Liver (tissue), 9 donors: Measurements from ENCODE around the gene RNU6-1. TPM values are rescaled to one million over a fixed set of nuclear protein-coding genes. Genes with fewer than 3 reads are reported as not detected.

Experiments
- DNase-seq: peaks from one replicate; pipeline ENCODE4 v3.0.0-alpha.2; 2017; ENCODE audit warnings: low spot score
- H3K27ac ChIP-seq, 2 donors: one replicate each; pipeline ENCODE4 v1.7.0; 2013; ENCODE audit warnings: inconsistent platforms in 2 of 2, low read length in 2 of 2, control low read depth in 1 of 2, low read depth in 1 of 2, mild to moderate bottlenecking in 1 of 2
- H3K27me3 ChIP-seq, 4 donors: one replicate each; pipeline versions ENCODE4 v1.6.1 to v1.7.0; 2013; ENCODE audit warnings: low read length in 3 of 4, inconsistent platforms in 1 of 4, mild to moderate bottlenecking in 1 of 4, moderate library complexity in 1 of 4; ENCODE audit not compliant: control insufficient read depth in 4 of 4, insufficient read depth in 4 of 4
- H3K36me3 ChIP-seq, 4 donors: one replicate each; pipeline versions ENCODE4 v1.6.1 to v1.7.0; 2013; ENCODE audit warnings: low read length in 3 of 4, mild to moderate bottlenecking in 3 of 4, low read depth in 1 of 4, moderate library complexity in 1 of 4; ENCODE audit not compliant: control insufficient read depth in 4 of 4, insufficient read depth in 3 of 4
- H3K4me1 ChIP-seq, 4 donors: one replicate each; pipeline versions ENCODE4 v1.6.1 to v1.7.0; 2013; ENCODE audit warnings: low read length in 3 of 4, mild to moderate bottlenecking in 3 of 4, moderate library complexity in 1 of 4; ENCODE audit not compliant: control insufficient read depth in 4 of 4, insufficient read depth in 4 of 4
- H3K4me3 ChIP-seq, 3 donors: one replicate each; pipeline versions ENCODE4 v1.6.1 to v1.7.0; 2013; ENCODE audit warnings: low read length in 3 of 3, control low read depth in 1 of 3, low read depth in 1 of 3, mild to moderate bottlenecking in 1 of 3
- H3K9ac ChIP-seq, 2 donors: one replicate each; pipeline ENCODE4 v1.7.0; 2013; ENCODE audit warnings: low read length in 2 of 2, mild to moderate bottlenecking in 2 of 2, moderate library complexity in 2 of 2, control low read depth in 1 of 2, low read depth in 1 of 2
- H3K9me3 ChIP-seq, 4 donors: one replicate each; pipeline versions ENCODE4 v1.6.1 to v1.7.0; 2013; ENCODE audit warnings: low read length in 3 of 4; ENCODE audit not compliant: control insufficient read depth in 4 of 4
- EGR1 ChIP-seq, 2 donors: IDR thresholded peaks; 2 replicates each; pipeline ENCODE4 v1.6.1; 2016 to 2018; ENCODE audit warnings: antibody characterized with exemption in 2 of 2, low read depth in 2 of 2
- FOXA1 ChIP-seq: IDR thresholded peaks from 2 replicates; pipeline ENCODE4 v1.6.1; 2016; ENCODE audit warnings: antibody characterized with exemption
- FOXA2 ChIP-seq: IDR thresholded peaks from 2 replicates; pipeline ENCODE4 v1.6.1; 2016; ENCODE audit warnings: antibody characterized with exemption
- GABPA ChIP-seq, 2 donors: IDR thresholded peaks in 1 of 2; conservative IDR thresholded peaks in 1 of 2; 2 replicates each; pipeline ENCODE4 v1.6.1; 2016; ENCODE audit warnings: antibody characterized with exemption in 2 of 2, mild to moderate bottlenecking in 1 of 2, moderate library complexity in 1 of 2
- HNF4A ChIP-seq, 2 donors: conservative IDR thresholded peaks; 2 replicates each; pipeline ENCODE4 v1.6.1; 2016; ENCODE audit warnings: antibody characterized with exemption in 2 of 2, mild to moderate bottlenecking in 2 of 2
- HNF4G ChIP-seq: IDR thresholded peaks from 2 replicates; pipeline ENCODE4 v1.6.1; 2016; ENCODE audit warnings: antibody characterized with exemption
- JUND ChIP-seq, 2 donors: IDR thresholded peaks; 2 replicates each; pipeline ENCODE4 v1.6.1; 2016; ENCODE audit warnings: antibody characterized with exemption in 2 of 2
- NR2F2 ChIP-seq: IDR thresholded peaks from 2 replicates; pipeline ENCODE4 v1.6.1; 2016; ENCODE audit warnings: antibody characterized with exemption
- RAD21 ChIP-seq, 2 donors: IDR thresholded peaks; 2 replicates each; pipeline ENCODE4 v1.6.1; 2016; ENCODE audit warnings: antibody characterized with exemption in 2 of 2, mild to moderate bottlenecking in 2 of 2
- RXRA ChIP-seq, 2 donors: IDR thresholded peaks; 2 replicates each; pipeline ENCODE4 v1.6.1; 2017 to 2018; ENCODE audit warnings: antibody characterized with exemption in 2 of 2, mild to moderate bottlenecking in 1 of 2
- SP1 ChIP-seq: IDR thresholded peaks from 2 replicates; pipeline ENCODE4 v1.6.1; 2018; ENCODE audit warnings: antibody characterized with exemption, mild to moderate bottlenecking
- TAF1 ChIP-seq: conservative IDR thresholded peaks from 2 replicates; pipeline ENCODE4 v1.6.1; 2016; ENCODE audit warnings: antibody characterized with exemption, mild to moderate bottlenecking
- YY1 ChIP-seq: IDR thresholded peaks from 2 replicates; pipeline ENCODE4 v1.6.1; 2016; ENCODE audit warnings: antibody characterized with exemption, mild to moderate bottlenecking
- WGBS: extraction: QIAGEN DNeasy Blood & Tissue Kit; methylation state at CpG from one replicate; pipeline ENCODE4 v1.1.7; 2013; 5-methylcytosine and 5-hydroxymethylcytosine counted together
- polyA plus RNA-seq, 2 donors: library from polyadenylated mRNA; stranded (reverse) in 1 of 2; unstranded in 1 of 2; fragments of 200-250 nt in 1 of 2; fragments of >200 nt in 1 of 2; fragmentation: Nextera tagmentation in 1 of 2; extraction: Ambion mirVana in 1 of 2; gene quantifications; one replicate each; pipeline versions ENCODE4 v1.2.1 to v1.2.3, GENCODE V29; 2013 to 2015
- total RNA-seq, 2 donors: library from RNA; depleted of rRNA; stranded (reverse); fragments of >200 nt; gene quantifications; one replicate each; pipeline ENCODE4 v1.2.3, GENCODE V29; 2014
- TF ChIP-seq, protein P1 (sequence below): fragments of 150-350 bp; IDR thresholded peaks from 2 replicates; pipeline ENCODE4 v1.5.1; 2017; ENCODE audit warnings: improper control_type of control experiment, low read depth, low read length; ENCODE audit not compliant: missing input control
- TF ChIP-seq, protein P2 (sequence below): IDR thresholded peaks from 2 replicates; pipeline ENCODE4 v1.6.1; 2016; ENCODE audit warnings: antibody characterized with exemption, mild to moderate bottlenecking
- TF ChIP-seq, protein P3 (sequence below): IDR thresholded peaks from 2 replicates; pipeline ENCODE4 v1.6.1; 2016; ENCODE audit warnings: antibody characterized with exemption
- TF ChIP-seq, protein P4 (sequence below): IDR thresholded peaks from 2 replicates; pipeline ENCODE4 v1.6.1; 2016; ENCODE audit warnings: antibody characterized with exemption
- TF ChIP-seq, protein P5 (sequence below): IDR thresholded peaks from 2 replicates; pipeline ENCODE4 v1.6.1; 2016; ENCODE audit warnings: antibody characterized with exemption
- donor health status: healthy.
- donor health status: healthy.
- donor health status: healthy.
- donor health status: healthy.
- donor health status: healthy.

Gene RNU6-1
- total and polyA plus RNA-seq, 4 donors, result not detected

DNA sequence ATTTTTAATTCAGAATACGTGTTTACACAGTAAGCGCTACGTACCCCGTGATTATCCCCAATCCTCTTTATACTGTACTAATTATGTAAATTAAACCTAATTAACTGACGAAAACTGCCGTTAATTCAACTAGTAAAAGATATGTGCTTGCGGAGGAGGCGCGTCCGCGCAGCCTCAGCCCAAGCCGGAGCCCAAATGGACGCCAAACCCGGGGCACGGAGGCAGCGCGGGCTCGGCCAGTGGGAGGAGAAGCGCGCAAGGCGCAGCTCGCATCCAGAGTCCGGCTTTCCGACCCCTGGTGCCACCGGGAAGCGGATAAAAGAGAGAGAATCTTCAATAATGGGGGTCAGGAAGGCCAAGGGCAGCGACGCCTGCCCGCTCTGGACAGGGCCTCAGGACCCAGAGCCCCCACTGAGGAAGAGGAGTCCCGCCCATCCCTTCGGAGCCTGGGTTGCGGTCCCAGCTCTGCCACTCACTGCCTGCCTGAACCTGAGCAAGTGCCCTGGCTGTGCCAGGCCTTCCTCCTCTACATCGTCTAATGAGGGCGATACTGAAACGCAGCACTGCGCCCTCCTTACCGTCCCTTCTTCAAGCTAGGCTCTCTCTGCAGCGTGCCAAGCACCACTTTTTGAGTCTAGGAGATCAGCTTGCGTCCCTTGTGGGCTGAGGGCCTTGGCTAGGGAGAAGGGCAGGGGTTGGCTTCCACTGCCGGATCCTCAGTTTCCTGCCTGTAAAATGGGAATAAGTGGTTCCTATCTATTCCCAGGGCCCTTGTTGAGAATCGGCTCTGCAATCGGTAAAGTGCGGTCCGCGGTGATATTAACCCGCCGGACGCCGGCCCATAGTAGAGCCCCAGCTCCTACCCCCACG lies 19.5 kb downstream of the RNU6-1 start:
- 16% methylated on average over 50 of the region's 50 CpGs for WGBS
- H3K27me3 ChIP-seq, result peaks cover 21 to 29% (median 25%) of the 10 kb centered on the region in 4 donors
- H3K36me3 ChIP-seq, result no peaks in the 10 kb centered on the region
- TF ChIP-seq FOXA1, result no peak
- TF ChIP-seq EGR1 (IDR thresholded peaks at IDR 0.05; ENCODE audit: low read depth in 2 of 2), result no peak
- TF ChIP-seq RXRA (IDR thresholded peaks at IDR 0.05), result no peak
- no peak for TF ChIP-seq RAD21 (IDR thresholded peaks at IDR 0.05)
- TF ChIP-seq YY1, result no peak
- no peak for TF ChIP-seq NR2F2
- TF ChIP-seq, protein P1, sequence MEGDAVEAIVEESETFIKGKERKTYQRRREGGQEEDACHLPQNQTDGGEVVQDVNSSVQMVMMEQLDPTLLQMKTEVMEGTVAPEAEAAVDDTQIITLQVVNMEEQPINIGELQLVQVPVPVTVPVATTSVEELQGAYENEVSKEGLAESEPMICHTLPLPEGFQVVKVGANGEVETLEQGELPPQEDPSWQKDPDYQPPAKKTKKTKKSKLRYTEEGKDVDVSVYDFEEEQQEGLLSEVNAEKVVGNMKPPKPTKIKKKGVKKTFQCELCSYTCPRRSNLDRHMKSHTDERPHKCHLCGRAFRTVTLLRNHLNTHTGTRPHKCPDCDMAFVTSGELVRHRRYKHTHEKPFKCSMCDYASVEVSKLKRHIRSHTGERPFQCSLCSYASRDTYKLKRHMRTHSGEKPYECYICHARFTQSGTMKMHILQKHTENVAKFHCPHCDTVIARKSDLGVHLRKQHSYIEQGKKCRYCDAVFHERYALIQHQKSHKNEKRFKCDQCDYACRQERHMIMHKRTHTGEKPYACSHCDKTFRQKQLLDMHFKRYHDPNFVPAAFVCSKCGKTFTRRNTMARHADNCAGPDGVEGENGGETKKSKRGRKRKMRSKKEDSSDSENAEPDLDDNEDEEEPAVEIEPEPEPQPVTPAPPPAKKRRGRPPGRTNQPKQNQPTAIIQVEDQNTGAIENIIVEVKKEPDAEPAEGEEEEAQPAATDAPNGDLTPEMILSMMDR, result no peak
- TF ChIP-seq, protein P2, sequence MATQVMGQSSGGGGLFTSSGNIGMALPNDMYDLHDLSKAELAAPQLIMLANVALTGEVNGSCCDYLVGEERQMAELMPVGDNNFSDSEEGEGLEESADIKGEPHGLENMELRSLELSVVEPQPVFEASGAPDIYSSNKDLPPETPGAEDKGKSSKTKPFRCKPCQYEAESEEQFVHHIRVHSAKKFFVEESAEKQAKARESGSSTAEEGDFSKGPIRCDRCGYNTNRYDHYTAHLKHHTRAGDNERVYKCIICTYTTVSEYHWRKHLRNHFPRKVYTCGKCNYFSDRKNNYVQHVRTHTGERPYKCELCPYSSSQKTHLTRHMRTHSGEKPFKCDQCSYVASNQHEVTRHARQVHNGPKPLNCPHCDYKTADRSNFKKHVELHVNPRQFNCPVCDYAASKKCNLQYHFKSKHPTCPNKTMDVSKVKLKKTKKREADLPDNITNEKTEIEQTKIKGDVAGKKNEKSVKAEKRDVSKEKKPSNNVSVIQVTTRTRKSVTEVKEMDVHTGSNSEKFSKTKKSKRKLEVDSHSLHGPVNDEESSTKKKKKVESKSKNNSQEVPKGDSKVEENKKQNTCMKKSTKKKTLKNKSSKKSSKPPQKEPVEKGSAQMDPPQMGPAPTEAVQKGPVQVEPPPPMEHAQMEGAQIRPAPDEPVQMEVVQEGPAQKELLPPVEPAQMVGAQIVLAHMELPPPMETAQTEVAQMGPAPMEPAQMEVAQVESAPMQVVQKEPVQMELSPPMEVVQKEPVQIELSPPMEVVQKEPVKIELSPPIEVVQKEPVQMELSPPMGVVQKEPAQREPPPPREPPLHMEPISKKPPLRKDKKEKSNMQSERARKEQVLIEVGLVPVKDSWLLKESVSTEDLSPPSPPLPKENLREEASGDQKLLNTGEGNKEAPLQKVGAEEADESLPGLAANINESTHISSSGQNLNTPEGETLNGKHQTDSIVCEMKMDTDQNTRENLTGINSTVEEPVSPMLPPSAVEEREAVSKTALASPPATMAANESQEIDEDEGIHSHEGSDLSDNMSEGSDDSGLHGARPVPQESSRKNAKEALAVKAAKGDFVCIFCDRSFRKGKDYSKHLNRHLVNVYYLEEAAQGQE, result no peak
- TF ChIP-seq HNF4G, result no peak
- TF ChIP-seq, protein P3, sequence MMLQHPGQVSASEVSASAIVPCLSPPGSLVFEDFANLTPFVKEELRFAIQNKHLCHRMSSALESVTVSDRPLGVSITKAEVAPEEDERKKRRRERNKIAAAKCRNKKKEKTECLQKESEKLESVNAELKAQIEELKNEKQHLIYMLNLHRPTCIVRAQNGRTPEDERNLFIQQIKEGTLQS, result no peak
- TF ChIP-seq HNF4A (conservative IDR thresholded peaks at IDR 0.05), result no peak
- no peak for TF ChIP-seq TAF1
- no peak for TF ChIP-seq FOXA2
- TF ChIP-seq JUND (IDR thresholded peaks at IDR 0.05), result no peak
- no peak for TF ChIP-seq GABPA (IDR thresholded peaks at IDR 0.05 in 1 of 2, conservative IDR thresholded peaks at IDR 0.05 in 1 of 2)
- TF ChIP-seq SP1, result no peak
- TF ChIP-seq, protein P4, sequence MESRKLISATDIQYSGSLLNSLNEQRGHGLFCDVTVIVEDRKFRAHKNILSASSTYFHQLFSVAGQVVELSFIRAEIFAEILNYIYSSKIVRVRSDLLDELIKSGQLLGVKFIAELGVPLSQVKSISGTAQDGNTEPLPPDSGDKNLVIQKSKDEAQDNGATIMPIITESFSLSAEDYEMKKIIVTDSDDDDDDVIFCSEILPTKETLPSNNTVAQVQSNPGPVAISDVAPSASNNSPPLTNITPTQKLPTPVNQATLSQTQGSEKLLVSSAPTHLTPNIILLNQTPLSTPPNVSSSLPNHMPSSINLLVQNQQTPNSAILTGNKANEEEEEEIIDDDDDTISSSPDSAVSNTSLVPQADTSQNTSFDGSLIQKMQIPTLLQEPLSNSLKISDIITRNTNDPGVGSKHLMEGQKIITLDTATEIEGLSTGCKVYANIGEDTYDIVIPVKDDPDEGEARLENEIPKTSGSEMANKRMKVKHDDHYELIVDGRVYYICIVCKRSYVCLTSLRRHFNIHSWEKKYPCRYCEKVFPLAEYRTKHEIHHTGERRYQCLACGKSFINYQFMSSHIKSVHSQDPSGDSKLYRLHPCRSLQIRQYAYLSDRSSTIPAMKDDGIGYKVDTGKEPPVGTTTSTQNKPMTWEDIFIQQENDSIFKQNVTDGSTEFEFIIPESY, result no peak
- TF ChIP-seq, protein P5, sequence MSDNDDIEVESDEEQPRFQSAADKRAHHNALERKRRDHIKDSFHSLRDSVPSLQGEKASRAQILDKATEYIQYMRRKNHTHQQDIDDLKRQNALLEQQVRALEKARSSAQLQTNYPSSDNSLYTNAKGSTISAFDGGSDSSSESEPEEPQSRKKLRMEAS, result no peak
- no peak overlapping the region for H3K27ac ChIP-seq
- no peak for DNase-seq
- H3K4me3 ChIP-seq, result no peak overlapping the region
- peaks cover 9 to 51% (median 18%) of the 10 kb centered on the region in 4 donors for H3K4me1 ChIP-seq
- H3K9ac ChIP-seq, result no peak overlapping the region
- H3K9me3 ChIP-seq, result peaks cover 0 to 4% (median 0%) of the 10 kb centered on the region in 4 donors
